Memory B cell (primary cell): ENCODE measurements around the gene MYADML2.

Source experiments
- ATAC-seq: fragments of 150-1000 bp; cut with Tn5 transposase; 2 replicates; pipeline ENCODE4 v1.10.0; 2021; ENCODE audit warnings: low read depth, mild to moderate bottlenecking, moderate library complexity
- DNase-seq, 2 donors: peaks; one replicate each; pipeline ENCODE4 v3.0.0; 2022; ENCODE audit warnings: low spot score in 2 of 2
- H3K27ac Mint-ChIP-seq: one replicate; pipeline ENCODE4 v1.8.0; 2022; ENCODE audit warnings: mild to moderate bottlenecking, moderate library complexity, mixed read lengths
- H3K27me3 Mint-ChIP-seq: one replicate; pipeline ENCODE4 v1.8.0; 2022; ENCODE audit warnings: mixed read lengths
- H3K36me3 Mint-ChIP-seq: one replicate; pipeline ENCODE4 v1.8.0; 2022; ENCODE audit warnings: mild to moderate bottlenecking, mixed read lengths
- H3K4me1 Mint-ChIP-seq: one replicate; pipeline ENCODE4 v1.8.0; 2022; ENCODE audit warnings: mixed read lengths
- H3K4me3 Mint-ChIP-seq: one replicate; pipeline ENCODE4 v1.8.0; 2022; ENCODE audit warnings: mild to moderate bottlenecking, moderate library complexity, mixed read lengths
- H3K9me3 Mint-ChIP-seq: one replicate; pipeline ENCODE4 v1.8.0; 2022; ENCODE audit warnings: mixed read lengths

Gene MYADML2

GRCh38 chr17:81967533-81968395, 20.7 kb upstream of the MYADML2 start:
- ATAC-seq (peak; percentile 81), DNase-seq (peak in 1 of 2 donors; percentile 32)
- Mint-ChIP-seq H3K27me3 (peaks cover 3% of the 10 kb centered on the region), H3K9me3 (no peaks in the 10 kb centered on the region), H3K27ac (peak overlapping the region; percentile 50), H3K36me3 (no peaks in the 10 kb centered on the region), H3K4me3 (peak overlapping the region; percentile 47), H3K4me1 (peaks cover 8% of the 10 kb centered on the region)

DNA sequence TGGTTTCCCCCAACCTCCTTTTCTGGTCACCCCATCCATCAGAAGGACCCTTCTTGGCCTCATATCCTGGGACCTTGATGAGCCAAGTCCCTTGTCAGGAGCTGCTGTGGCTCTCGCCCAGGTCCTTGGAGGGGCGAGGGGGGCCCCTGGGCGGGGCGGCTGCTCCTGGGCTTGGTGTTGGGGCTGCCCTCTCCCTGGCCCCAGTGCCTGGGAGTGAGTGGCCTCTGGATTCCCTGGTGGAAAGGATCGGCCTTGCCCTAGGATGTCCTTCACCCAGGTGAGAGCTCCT, 20.2 kb upstream of the MYADML2 start:
- H3K4me1 Mint-ChIP-seq, result peaks cover 8% of the 10 kb centered on the region
- H3K36me3 Mint-ChIP-seq, result no peaks in the 10 kb centered on the region
- H3K4me3 Mint-ChIP-seq, result peak overlapping the region; percentile 34
- H3K27me3 Mint-ChIP-seq, result peaks cover 5% of the 10 kb centered on the region
- peak in 1 of 2 donors; percentile 35 for DNase-seq
- no peak overlapping the region for H3K27ac Mint-ChIP-seq
- ATAC-seq, result no peak
- no peaks in the 10 kb centered on the region for H3K9me3 Mint-ChIP-seq

DNA sequence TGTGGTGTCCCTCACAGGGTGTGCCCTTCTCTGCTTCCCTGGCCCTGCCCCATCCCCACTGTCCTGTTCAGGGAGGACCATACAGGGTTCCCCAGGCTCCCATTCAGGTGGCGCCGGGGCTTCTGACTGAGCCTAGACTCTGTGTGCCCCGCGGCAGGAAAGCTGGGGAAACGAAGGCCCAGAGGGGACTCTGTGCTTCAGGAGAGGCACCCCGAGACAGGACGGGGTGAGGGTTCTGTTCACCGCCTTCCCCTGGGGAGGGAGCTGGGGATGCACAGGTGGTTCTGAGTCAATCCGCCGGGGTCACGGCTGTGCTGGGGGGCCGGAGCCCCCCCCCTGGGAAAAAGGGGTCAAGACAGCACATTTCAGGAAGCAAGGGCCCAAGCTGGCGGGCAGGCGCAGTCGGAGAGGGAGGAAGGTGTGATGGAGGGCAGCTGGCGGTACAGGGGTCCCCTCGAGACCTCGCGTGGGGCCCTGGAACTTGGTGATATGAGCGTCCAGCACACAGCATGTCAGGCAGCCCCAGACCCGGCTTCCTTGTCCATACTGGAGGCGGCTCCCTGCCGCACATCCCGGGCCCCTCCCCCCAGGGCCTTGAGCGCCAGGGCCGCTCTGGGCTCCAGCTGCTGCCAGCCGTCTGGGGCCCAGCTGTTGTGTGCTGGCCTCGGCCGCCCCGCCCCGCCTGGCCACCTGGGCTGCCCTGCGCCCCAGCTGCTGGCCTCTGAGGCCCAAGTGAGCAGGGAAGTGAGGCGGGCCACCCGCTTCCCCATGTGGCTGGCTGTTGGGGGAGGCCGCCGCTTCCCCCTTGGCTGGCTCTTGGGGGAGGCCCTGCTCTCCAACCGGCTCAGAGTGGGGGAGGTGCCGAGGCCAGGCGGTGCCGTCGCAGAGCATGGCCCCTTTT, 19.6 kb upstream of the MYADML2 start:
- Mint-ChIP-seq H3K36me3 (no peaks in the 10 kb centered on the region), H3K4me1 (peaks cover 8% of the 10 kb centered on the region), H3K4me3 (no peak overlapping the region), H3K27me3 (peaks cover 6% of the 10 kb centered on the region), H3K9me3 (no peaks in the 10 kb centered on the region), H3K27ac (no peak overlapping the region)
- DNase-seq (no peak), ATAC-seq (peak; percentile 38)

DNA sequence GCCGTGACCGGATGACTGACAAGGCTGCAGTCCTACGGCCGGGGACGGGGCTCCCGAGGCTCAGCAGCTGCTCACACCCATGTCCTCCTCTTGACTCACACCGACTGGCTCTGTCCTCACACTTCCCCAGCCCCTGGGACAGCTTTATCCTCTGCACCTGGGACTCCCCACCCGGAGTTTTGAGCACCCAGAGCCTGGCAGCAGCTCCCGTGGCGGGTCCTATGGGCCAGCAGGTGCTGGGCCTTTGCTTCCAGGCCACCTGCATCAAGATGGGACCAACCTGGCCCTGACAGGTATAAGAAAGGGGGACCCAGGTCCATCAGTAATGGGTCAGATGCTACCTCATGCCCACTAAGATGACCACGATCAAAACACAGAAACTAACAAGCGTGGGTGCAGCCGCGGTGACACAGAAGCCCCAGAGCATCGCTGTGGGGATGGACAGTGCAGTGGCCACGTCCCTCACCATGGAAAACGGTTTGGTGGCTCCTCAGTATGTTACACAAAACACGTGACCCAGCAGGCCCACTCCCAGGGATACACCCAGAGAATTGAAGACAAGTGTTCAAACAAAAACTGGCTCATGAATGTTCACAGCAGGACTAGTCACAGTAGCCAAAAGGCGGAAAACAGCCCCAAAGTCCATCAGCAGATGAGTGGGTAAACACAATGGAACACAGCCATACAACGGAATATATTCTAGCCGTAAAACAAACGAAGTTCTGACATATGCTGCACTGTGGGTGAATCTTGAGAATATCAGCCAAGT, 17.2 kb upstream of the MYADML2 start:
- no peak overlapping the region for H3K4me3 Mint-ChIP-seq
- H3K9me3 Mint-ChIP-seq, result no peaks in the 10 kb centered on the region

GRCh38 chr17:81962499-81963441, 15.7 kb upstream of the MYADML2 start:
- Mint-ChIP-seq H3K4me3 (no peak overlapping the region), H3K36me3 (no peaks in the 10 kb centered on the region), H3K27ac (no peak overlapping the region), H3K9me3 (no peaks in the 10 kb centered on the region), H3K4me1 (peaks cover 6% of the 10 kb centered on the region), H3K27me3 (peaks cover 10% of the 10 kb centered on the region)
- no peak for ATAC-seq
- no peak for DNase-seq

More for the DNA sequence above, 17.2 kb upstream of the MYADML2 start:
- Mint-ChIP-seq H3K27ac (no peak overlapping the region), H3K36me3 (no peaks in the 10 kb centered on the region), H3K4me1 (peaks cover 6% of the 10 kb centered on the region), H3K27me3 (peaks cover 4% of the 10 kb centered on the region)
- ATAC-seq (no peak), DNase-seq (no peak)

- Mint-ChIP-seq H3K36me3 (no peaks in the 10 kb centered on the region), H3K27ac (no peak overlapping the region), H3K9me3 (no peaks in the 10 kb centered on the region), H3K27me3 (peaks cover 14% of the 10 kb centered on the region), H3K4me3 (no peak overlapping the region), H3K4me1 (no peaks in the 10 kb centered on the region)
- ATAC-seq (no peak), DNase-seq (no peak)
These were observed 14.8 kb upstream of the MYADML2 start for GRCh38 chr17:81961521-81962498.

GRCh38 chr17:81961087-81961511, 14.1 kb upstream of the MYADML2 start, which contains the start of gene NOTUM:
TSS of gene NOTUM (minus strand) at chr17:81961187. CDS start at chr17:81960909, 278 bp downstream.
- Mint-ChIP-seq H3K36me3 (no peaks in the 10 kb centered on the region), H3K4me3 (no peak within 1 kb of the TSS), H3K27me3 (peaks cover 14% of the 10 kb centered on the region), H3K4me1 (no peaks in the 10 kb centered on the region), H3K27ac (no peak within 1 kb of the TSS), H3K9me3 (no peaks in the 10 kb centered on the region)
- DNase-seq (no peak), ATAC-seq (no peak)

DNA sequence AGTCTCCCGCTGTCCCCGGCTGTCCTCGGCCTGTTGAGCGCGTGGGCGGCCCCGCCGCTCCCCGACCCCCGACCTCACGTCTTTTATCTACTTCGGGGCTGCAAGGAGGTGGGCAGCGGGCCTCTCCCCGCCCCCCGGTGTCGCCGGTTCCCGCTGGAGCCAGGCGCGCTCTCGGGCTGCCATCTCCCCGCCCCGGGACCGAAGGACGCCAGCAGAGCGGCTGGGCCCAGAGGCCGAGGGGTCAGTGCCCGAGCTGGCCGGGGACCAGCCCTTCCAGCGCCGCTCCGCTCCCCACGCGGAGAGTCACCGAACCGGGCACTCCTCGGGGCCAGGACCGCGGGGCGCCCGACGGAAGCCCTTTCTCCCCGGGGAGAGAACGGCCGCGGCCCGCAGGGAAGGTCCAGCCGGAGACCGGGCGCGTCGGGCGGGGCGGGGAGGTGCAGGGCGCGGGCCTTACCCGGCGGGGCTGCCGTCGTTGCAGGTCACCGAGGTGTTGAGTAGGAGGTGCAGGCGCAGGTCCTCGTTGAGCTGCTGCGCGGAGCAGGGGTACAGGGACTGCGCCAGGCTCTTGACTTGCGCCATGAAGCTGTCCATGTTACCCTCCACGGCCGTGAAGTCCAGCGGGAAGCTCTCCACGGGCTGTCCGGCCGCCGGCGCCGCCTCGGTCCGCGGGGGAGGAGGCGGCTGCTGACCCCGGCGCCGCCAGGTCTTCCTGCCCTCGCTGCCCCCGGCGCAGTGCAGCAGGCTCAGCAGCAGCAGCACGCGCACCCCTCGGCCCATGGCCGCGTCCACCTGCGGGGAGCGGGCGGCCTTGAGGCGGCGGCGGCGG, 13.3 kb upstream of the MYADML2 start:
- DNase-seq, result no peak
- Mint-ChIP-seq H3K9me3 (no peaks in the 10 kb centered on the region), H3K27me3 (peaks cover 18% of the 10 kb centered on the region), H3K36me3 (no peaks in the 10 kb centered on the region), H3K4me1 (no peaks in the 10 kb centered on the region), H3K27ac (no peak overlapping the region), H3K4me3 (no peak overlapping the region)
- no peak for ATAC-seq

DNA sequence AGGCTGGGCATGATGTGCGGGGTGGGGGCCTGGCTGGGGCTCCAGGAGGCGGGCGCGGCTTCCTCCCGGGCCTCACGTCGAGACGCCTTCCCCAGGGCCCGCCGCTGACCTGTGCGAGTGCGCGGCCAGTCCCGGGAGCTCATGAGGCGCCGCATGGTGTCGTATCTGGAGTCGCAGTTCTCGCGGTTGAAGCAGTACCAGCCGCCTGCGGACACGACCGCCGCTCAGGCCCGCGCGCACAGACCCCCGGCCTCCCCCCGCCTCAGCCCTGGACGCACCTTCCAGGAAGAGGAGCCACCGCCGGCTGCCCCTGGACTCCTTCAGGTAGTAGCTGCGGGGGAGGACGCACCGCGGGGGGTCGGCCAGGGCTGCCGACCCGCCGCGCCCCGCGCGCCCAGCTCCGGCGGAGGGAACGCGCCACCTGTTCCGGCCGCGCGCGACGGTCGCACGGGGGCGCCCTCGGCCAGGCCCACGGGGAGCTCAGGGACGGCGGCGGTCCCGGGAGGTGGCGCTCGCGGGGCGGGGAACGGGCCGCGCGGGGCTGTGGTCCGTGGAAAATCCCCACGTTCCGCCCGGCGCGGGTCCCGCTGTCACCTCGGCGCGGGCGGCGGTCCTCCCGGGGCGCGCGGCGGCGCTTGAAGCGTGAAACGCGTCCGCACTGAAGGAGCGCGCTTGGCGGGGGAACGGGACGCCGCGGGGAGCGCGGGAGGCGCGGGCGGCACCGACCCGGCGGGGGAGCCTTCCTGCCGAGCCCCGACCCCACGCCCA, 12.5 kb upstream of the MYADML2 start:
- DNase-seq, result peak; percentile 87 to 92
- H3K4me1 Mint-ChIP-seq, result no peaks in the 10 kb centered on the region
- H3K4me3 Mint-ChIP-seq, result no peak overlapping the region
- no peaks in the 10 kb centered on the region for H3K36me3 Mint-ChIP-seq
- H3K9me3 Mint-ChIP-seq, result no peaks in the 10 kb centered on the region
- ATAC-seq, result peak; percentile 95
- peaks cover 18% of the 10 kb centered on the region for H3K27me3 Mint-ChIP-seq
- no peak overlapping the region for H3K27ac Mint-ChIP-seq

DNA sequence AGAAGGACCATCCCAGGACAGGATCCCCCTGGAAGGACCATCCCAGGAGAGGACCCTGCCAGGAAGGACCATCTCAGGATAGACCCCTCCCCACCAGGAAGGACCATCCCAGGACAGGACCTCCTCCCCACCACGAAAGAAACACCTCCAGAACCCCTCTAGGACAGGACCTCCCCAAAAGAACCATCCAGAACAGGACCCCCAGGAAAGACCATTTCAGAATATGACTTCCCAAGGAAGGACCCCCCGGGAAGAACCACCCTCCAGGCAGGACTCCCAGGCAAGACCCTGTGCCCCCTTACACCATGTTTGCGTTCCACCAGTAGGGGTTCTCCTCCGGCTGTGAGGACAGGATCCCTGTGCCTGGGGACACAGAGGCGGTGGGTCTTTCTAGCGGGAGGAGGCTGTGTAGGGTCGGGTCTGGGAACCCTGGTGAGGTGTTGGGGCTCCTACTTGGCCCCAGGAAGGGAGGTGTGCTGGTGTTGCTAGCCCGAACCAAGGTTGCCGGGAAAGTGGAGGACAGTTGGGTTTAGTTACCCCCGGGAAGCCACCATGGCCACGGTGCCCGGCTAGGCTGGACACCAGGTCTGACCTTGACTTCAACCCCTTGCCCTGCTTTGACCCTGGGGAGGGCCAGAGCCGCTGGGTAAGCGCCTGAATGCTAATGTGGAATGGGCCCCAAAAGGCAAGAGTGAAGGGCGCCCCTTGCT, 11.8 kb upstream of the MYADML2 start:
- Mint-ChIP-seq H3K9me3 (no peaks in the 10 kb centered on the region), H3K4me1 (no peaks in the 10 kb centered on the region), H3K4me3 (peak overlapping the region; percentile 72), H3K27me3 (peaks cover 19% of the 10 kb centered on the region), H3K36me3 (no peaks in the 10 kb centered on the region), H3K27ac (peak overlapping the region; percentile 14)
- ATAC-seq, result no peak
- DNase-seq, result no peak
